Activated CD4-positive, alpha-beta T cell treated with anti-CD3 and anti-CD28 coated beads for 48 hours (primary cell): Measurements from ENCODE around the gene CNTNAP2.

Experiments used
- DNase-seq: peaks from one replicate; pipeline ENCODE4 v3.0.0-alpha.2; 2020

The CNTNAP2 gene

GRCh38 chr7:147805996-147806576, 1689.5 kb downstream of the CNTNAP2 start:
- DNase-seq: no peak

- DNase-seq: no peak
These were observed 1693.2 kb downstream of the CNTNAP2 start for GRCh38 chr7:147809786-147810185.

- no peak for DNase-seq
These were observed 1693.7 kb downstream of the CNTNAP2 start for GRCh38 chr7:147810269-147810668.

GRCh38 chr7:147811923-147812322, 1695.3 kb downstream of the CNTNAP2 start:
- no peak for DNase-seq

GRCh38 chr7:147813316-147813715, 1696.7 kb downstream of the CNTNAP2 start:
- DNase-seq: no peak

- DNase-seq: no peak
These were observed 1701.7 kb downstream of the CNTNAP2 start for GRCh38 chr7:147818317-147818716.

GRCh38 chr7:147824671-147825070, 1708.1 kb downstream of the CNTNAP2 start:
- DNase-seq: no peak

GRCh38 chr7:147829016-147829415, 1712.4 kb downstream of the CNTNAP2 start:
- DNase-seq: no peak

GRCh38 chr7:147833557-147833956, 1717.0 kb downstream of the CNTNAP2 start:
- no peak for DNase-seq

- DNase-seq: no peak
These were observed 1717.4 kb downstream of the CNTNAP2 start for GRCh38 chr7:147833970-147834369.

- no peak for DNase-seq
These were observed 1736.2 kb downstream of the CNTNAP2 start for GRCh38 chr7:147852833-147853232.

GRCh38 chr7:147857152-147858140, 1740.8 kb downstream of the CNTNAP2 start:
- DNase-seq: no peak

GRCh38 chr7:147858421-147858820, 1741.8 kb downstream of the CNTNAP2 start:
- DNase-seq: no peak

GRCh38 chr7:147859033-147859432, 1742.4 kb downstream of the CNTNAP2 start:
- DNase-seq: no peak

- DNase-seq: no peak
These were observed 1742.9 kb downstream of the CNTNAP2 start for GRCh38 chr7:147859486-147859885.

- DNase-seq: no peak
These were observed 1744.6 kb downstream of the CNTNAP2 start for GRCh38 chr7:147861058-147861716.

- no peak for DNase-seq
These were observed 1745.3 kb downstream of the CNTNAP2 start for GRCh38 chr7:147861945-147862344.

- no peak for DNase-seq
These were observed 1752.9 kb downstream of the CNTNAP2 start for GRCh38 chr7:147869456-147869855.

GRCh38 chr7:147878912-147879661, 1762.5 kb downstream of the CNTNAP2 start:
- DNase-seq: no peak

GRCh38 chr7:147885869-147886268, 1769.3 kb downstream of the CNTNAP2 start:
- DNase-seq: no peak

GRCh38 chr7:147894271-147894670, 1777.7 kb downstream of the CNTNAP2 start:
- no peak for DNase-seq

- DNase-seq: no peak
These were observed 1779.5 kb downstream of the CNTNAP2 start for GRCh38 chr7:147896121-147896520.
